NCI-H2029 (cell line): ENCODE measurements around the gene ANO2.

Experiments
- DNase-seq: peaks from one replicate; lab custom pipeline; 2025; lab: John Stamatoyannopoulos, UW

Gene ANO2

GRCh38 chr12:5620896-5621295, 324.2 kb downstream of the ANO2 start:
- no peak for DNase-seq

GRCh38 chr12:5619628-5620027, 325.4 kb downstream of the ANO2 start:
- DNase-seq, result no peak

- DNase-seq, result no peak
Observed at GRCh38 chr12:5616854-5617253, 328.2 kb downstream of the ANO2 start.

- no peak for DNase-seq
Observed at GRCh38 chr12:5615760-5616159, 329.3 kb downstream of the ANO2 start.

GRCh38 chr12:5614256-5614655, 330.8 kb downstream of the ANO2 start:
- no peak for DNase-seq

GRCh38 chr12:5612556-5613410, 332.3 kb downstream of the ANO2 start:
- DNase-seq, result no peak

GRCh38 chr12:5611162-5611561, 333.9 kb downstream of the ANO2 start:
- DNase-seq, result no peak

- DNase-seq, result no peak
Observed at GRCh38 chr12:5599378-5599777, 345.7 kb downstream of the ANO2 start.

GRCh38 chr12:5593998-5594397, 351.1 kb downstream of the ANO2 start:
- no peak for DNase-seq

GRCh38 chr12:5593086-5593485, 352.0 kb downstream of the ANO2 start:
- no peak for DNase-seq

GRCh38 chr12:5592310-5592709, 352.7 kb downstream of the ANO2 start:
- DNase-seq, result no peak

- no peak for DNase-seq
Observed at GRCh38 chr12:5590316-5590715, 354.7 kb downstream of the ANO2 start.

- no peak for DNase-seq
Observed at GRCh38 chr12:5589054-5589453, 356.0 kb downstream of the ANO2 start.

GRCh38 chr12:5588591-5588990, 356.5 kb downstream of the ANO2 start:
- no peak for DNase-seq

GRCh38 chr12:5588176-5588575, 356.9 kb downstream of the ANO2 start:
- DNase-seq, result no peak

- no peak for DNase-seq
Observed at GRCh38 chr12:5587711-5588121, 357.3 kb downstream of the ANO2 start.

GRCh38 chr12:5586201-5586600, 358.9 kb downstream of the ANO2 start:
- DNase-seq, result no peak

GRCh38 chr12:5585178-5585577, 359.9 kb downstream of the ANO2 start:
- DNase-seq, result no peak

GRCh38 chr12:5584412-5585175, 360.5 kb downstream of the ANO2 start:
- DNase-seq, result no peak

GRCh38 chr12:5582541-5582940, 362.5 kb downstream of the ANO2 start:
- DNase-seq, result no peak

- no peak for DNase-seq
Observed at GRCh38 chr12:5582018-5582417, 363.0 kb downstream of the ANO2 start.

GRCh38 chr12:5581616-5582015, 363.4 kb downstream of the ANO2 start:
- no peak for DNase-seq

- DNase-seq, result no peak
Observed at GRCh38 chr12:5581019-5581418, 364.0 kb downstream of the ANO2 start.
